Liver (tissue), 9 donors: ENCODE results near the gene SLC35C1. TPM values are rescaled to one million over a fixed set of nuclear protein-coding genes. Genes with fewer than 3 reads are reported as not detected.
A peak's percentile ranks its signal among the peaks of the same experiment; 100 is the strongest.

Source experiments
- DNase-seq: peaks from one replicate; pipeline ENCODE4 v3.0.0-alpha.2; 2017; ENCODE audit warnings: low spot score
- H3K27ac ChIP-seq, 2 donors: one replicate each; pipeline ENCODE4 v1.7.0; 2013; ENCODE audit warnings: inconsistent platforms in 2 of 2, low read length in 2 of 2, control low read depth in 1 of 2, low read depth in 1 of 2, mild to moderate bottlenecking in 1 of 2
- H3K27me3 ChIP-seq, 4 donors: one replicate each; pipeline versions ENCODE4 v1.6.1 to v1.7.0; 2013; ENCODE audit warnings: low read length in 3 of 4, inconsistent platforms in 1 of 4, mild to moderate bottlenecking in 1 of 4, moderate library complexity in 1 of 4; ENCODE audit not compliant: control insufficient read depth in 4 of 4, insufficient read depth in 4 of 4
- H3K36me3 ChIP-seq, 4 donors: one replicate each; pipeline versions ENCODE4 v1.6.1 to v1.7.0; 2013; ENCODE audit warnings: low read length in 3 of 4, mild to moderate bottlenecking in 3 of 4, low read depth in 1 of 4, moderate library complexity in 1 of 4; ENCODE audit not compliant: control insufficient read depth in 4 of 4, insufficient read depth in 3 of 4
- H3K4me1 ChIP-seq, 4 donors: one replicate each; pipeline versions ENCODE4 v1.6.1 to v1.7.0; 2013; ENCODE audit warnings: low read length in 3 of 4, mild to moderate bottlenecking in 3 of 4, moderate library complexity in 1 of 4; ENCODE audit not compliant: control insufficient read depth in 4 of 4, insufficient read depth in 4 of 4
- H3K4me3 ChIP-seq, 3 donors: one replicate each; pipeline versions ENCODE4 v1.6.1 to v1.7.0; 2013; ENCODE audit warnings: low read length in 3 of 3, control low read depth in 1 of 3, low read depth in 1 of 3, mild to moderate bottlenecking in 1 of 3
- H3K9ac ChIP-seq, 2 donors: one replicate each; pipeline ENCODE4 v1.7.0; 2013; ENCODE audit warnings: low read length in 2 of 2, mild to moderate bottlenecking in 2 of 2, moderate library complexity in 2 of 2, control low read depth in 1 of 2, low read depth in 1 of 2
- H3K9me3 ChIP-seq, 4 donors: one replicate each; pipeline versions ENCODE4 v1.6.1 to v1.7.0; 2013; ENCODE audit warnings: low read length in 3 of 4; ENCODE audit not compliant: control insufficient read depth in 4 of 4
- FOXA2 ChIP-seq: IDR thresholded peaks from 2 replicates; pipeline ENCODE4 v1.6.1; 2016; ENCODE audit warnings: antibody characterized with exemption
- HNF4A ChIP-seq, 2 donors: conservative IDR thresholded peaks; 2 replicates each; pipeline ENCODE4 v1.6.1; 2016; ENCODE audit warnings: antibody characterized with exemption in 2 of 2, mild to moderate bottlenecking in 2 of 2
- HNF4G ChIP-seq: IDR thresholded peaks from 2 replicates; pipeline ENCODE4 v1.6.1; 2016; ENCODE audit warnings: antibody characterized with exemption
- JUND ChIP-seq, 2 donors: IDR thresholded peaks; 2 replicates each; pipeline ENCODE4 v1.6.1; 2016; ENCODE audit warnings: antibody characterized with exemption in 2 of 2
- NR2F2 ChIP-seq: IDR thresholded peaks from 2 replicates; pipeline ENCODE4 v1.6.1; 2016; ENCODE audit warnings: antibody characterized with exemption
- RAD21 ChIP-seq, 2 donors: IDR thresholded peaks; 2 replicates each; pipeline ENCODE4 v1.6.1; 2016; ENCODE audit warnings: antibody characterized with exemption in 2 of 2, mild to moderate bottlenecking in 2 of 2
- YY1 ChIP-seq: IDR thresholded peaks from 2 replicates; pipeline ENCODE4 v1.6.1; 2016; ENCODE audit warnings: antibody characterized with exemption, mild to moderate bottlenecking
- WGBS: extraction: QIAGEN DNeasy Blood & Tissue Kit; methylation state at CpG from one replicate; pipeline ENCODE4 v1.1.7; 2013; 5-methylcytosine and 5-hydroxymethylcytosine counted together
- polyA plus RNA-seq, 2 donors: library from polyadenylated mRNA; stranded (reverse) in 1 of 2; unstranded in 1 of 2; fragments of 200-250 nt in 1 of 2; fragments of >200 nt in 1 of 2; fragmentation: Nextera tagmentation in 1 of 2; extraction: Ambion mirVana in 1 of 2; gene quantifications; one replicate each; pipeline versions ENCODE4 v1.2.1 to v1.2.3, GENCODE V29; 2013 to 2015
- total RNA-seq, 2 donors: library from RNA; depleted of rRNA; stranded (reverse); fragments of >200 nt; gene quantifications; one replicate each; pipeline ENCODE4 v1.2.3, GENCODE V29; 2014
- TF ChIP-seq, protein P1 (sequence below): IDR thresholded peaks from 2 replicates; pipeline ENCODE4 v1.6.1; 2016; ENCODE audit warnings: antibody characterized with exemption, mild to moderate bottlenecking
- TF ChIP-seq, protein P2 (sequence below): fragments of 150-350 bp; IDR thresholded peaks from 2 replicates; pipeline ENCODE4 v1.5.1; 2017; ENCODE audit warnings: improper control_type of control experiment, low read depth, low read length; ENCODE audit not compliant: missing input control
- donor health status: healthy.
- donor health status: healthy.
- donor health status: healthy.
- donor health status: healthy.
- donor health status: healthy.

Gene SLC35C1
- total and polyA plus RNA-seq, 4 donors = 2.5 to 82.0 (median 46.1) TPM

DNA sequence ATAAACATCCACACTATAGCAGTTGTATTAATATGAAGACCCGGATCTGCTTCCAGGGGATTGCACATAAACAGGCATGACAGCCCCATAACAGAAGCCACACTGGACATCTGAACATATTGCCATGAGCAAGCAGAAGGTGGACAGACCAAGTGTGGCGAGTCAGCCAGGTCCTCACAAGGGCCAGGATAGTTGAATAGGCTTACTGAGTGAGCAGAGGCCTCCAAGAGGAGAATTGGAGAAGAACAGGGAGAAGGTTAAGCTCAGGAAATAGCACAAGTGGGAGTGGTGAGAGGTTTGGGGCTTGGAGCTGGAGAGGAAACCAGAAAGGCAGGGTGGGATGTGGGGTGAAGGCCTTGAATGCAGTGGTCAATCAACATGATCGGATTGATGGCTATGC, 10.8 kb downstream of the SLC35C1 start:
- Histone ChIP-seq H3K9me3 (no peaks in the 10 kb centered on the region), H3K36me3 (peaks cover 6 to 19% (median 12%) of the 10 kb centered on the region in 4 donors), H3K4me1 (peaks cover 0 to 7% (median 0%) of the 10 kb centered on the region in 4 donors), H3K27me3 (no peaks in the 10 kb centered on the region), H3K9ac (no peak overlapping the region), H3K4me3 (no peak overlapping the region), H3K27ac (no peak overlapping the region)
- 77% methylated on average over 3 of the region's 3 CpGs for WGBS
- DNase-seq = no peak
- peak in 1 of 2 donors; percentile 31 for TF ChIP-seq RAD21 (IDR thresholded peaks at IDR 0.05)
- no peak for TF ChIP-seq FOXA2
- TF ChIP-seq HNF4A (conservative IDR thresholded peaks at IDR 0.05) = no peak
- TF ChIP-seq, protein P1, sequence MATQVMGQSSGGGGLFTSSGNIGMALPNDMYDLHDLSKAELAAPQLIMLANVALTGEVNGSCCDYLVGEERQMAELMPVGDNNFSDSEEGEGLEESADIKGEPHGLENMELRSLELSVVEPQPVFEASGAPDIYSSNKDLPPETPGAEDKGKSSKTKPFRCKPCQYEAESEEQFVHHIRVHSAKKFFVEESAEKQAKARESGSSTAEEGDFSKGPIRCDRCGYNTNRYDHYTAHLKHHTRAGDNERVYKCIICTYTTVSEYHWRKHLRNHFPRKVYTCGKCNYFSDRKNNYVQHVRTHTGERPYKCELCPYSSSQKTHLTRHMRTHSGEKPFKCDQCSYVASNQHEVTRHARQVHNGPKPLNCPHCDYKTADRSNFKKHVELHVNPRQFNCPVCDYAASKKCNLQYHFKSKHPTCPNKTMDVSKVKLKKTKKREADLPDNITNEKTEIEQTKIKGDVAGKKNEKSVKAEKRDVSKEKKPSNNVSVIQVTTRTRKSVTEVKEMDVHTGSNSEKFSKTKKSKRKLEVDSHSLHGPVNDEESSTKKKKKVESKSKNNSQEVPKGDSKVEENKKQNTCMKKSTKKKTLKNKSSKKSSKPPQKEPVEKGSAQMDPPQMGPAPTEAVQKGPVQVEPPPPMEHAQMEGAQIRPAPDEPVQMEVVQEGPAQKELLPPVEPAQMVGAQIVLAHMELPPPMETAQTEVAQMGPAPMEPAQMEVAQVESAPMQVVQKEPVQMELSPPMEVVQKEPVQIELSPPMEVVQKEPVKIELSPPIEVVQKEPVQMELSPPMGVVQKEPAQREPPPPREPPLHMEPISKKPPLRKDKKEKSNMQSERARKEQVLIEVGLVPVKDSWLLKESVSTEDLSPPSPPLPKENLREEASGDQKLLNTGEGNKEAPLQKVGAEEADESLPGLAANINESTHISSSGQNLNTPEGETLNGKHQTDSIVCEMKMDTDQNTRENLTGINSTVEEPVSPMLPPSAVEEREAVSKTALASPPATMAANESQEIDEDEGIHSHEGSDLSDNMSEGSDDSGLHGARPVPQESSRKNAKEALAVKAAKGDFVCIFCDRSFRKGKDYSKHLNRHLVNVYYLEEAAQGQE = no peak

- no peak for DNase-seq
- Histone ChIP-seq H3K27me3 (no peaks in the 10 kb centered on the region), H3K27ac (no peak overlapping the region), H3K4me1 (peaks cover 0 to 7% (median 0%) of the 10 kb centered on the region in 4 donors), H3K4me3 (no peak overlapping the region), H3K9ac (no peak overlapping the region), H3K36me3 (peaks cover 3 to 10% (median 6%) of the 10 kb centered on the region in 4 donors), H3K9me3 (no peaks in the 10 kb centered on the region)
- WGBS = 52% methylated on average over 3 of the region's 3 CpGs
- TF ChIP-seq HNF4G (no peak), NR2F2 (no peak), JUND (IDR thresholded peaks at IDR 0.05) (no peak), RAD21 (IDR thresholded peaks at IDR 0.05) (peak in 1 of 2 donors; percentile 6), HNF4A (conservative IDR thresholded peaks at IDR 0.05) (no peak), YY1 (no peak)
- TF ChIP-seq, protein P2, sequence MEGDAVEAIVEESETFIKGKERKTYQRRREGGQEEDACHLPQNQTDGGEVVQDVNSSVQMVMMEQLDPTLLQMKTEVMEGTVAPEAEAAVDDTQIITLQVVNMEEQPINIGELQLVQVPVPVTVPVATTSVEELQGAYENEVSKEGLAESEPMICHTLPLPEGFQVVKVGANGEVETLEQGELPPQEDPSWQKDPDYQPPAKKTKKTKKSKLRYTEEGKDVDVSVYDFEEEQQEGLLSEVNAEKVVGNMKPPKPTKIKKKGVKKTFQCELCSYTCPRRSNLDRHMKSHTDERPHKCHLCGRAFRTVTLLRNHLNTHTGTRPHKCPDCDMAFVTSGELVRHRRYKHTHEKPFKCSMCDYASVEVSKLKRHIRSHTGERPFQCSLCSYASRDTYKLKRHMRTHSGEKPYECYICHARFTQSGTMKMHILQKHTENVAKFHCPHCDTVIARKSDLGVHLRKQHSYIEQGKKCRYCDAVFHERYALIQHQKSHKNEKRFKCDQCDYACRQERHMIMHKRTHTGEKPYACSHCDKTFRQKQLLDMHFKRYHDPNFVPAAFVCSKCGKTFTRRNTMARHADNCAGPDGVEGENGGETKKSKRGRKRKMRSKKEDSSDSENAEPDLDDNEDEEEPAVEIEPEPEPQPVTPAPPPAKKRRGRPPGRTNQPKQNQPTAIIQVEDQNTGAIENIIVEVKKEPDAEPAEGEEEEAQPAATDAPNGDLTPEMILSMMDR = no peak
- TF ChIP-seq, protein P1 = no peak
Observed at GRCh38 chr11:45816614-45817013, 11.7 kb downstream of the SLC35C1 start.
